GM19455 (cell line): ENCODE measurements around the gene FSTL3.
"Not testable (repeated sequence)": the region's sequence is repeated elsewhere in the genome, so short reads cannot be mapped to it uniquely, and the experiment has no call there.

ENCODE experiments used
- ATAC-seq: cut with Tn5 transposase; IDR thresholded peaks from one replicate; pipeline ENCODE4 v1.9.1; 2021; ENCODE audit not compliant: unreplicated experiment

FSTL3 gene

DNA sequence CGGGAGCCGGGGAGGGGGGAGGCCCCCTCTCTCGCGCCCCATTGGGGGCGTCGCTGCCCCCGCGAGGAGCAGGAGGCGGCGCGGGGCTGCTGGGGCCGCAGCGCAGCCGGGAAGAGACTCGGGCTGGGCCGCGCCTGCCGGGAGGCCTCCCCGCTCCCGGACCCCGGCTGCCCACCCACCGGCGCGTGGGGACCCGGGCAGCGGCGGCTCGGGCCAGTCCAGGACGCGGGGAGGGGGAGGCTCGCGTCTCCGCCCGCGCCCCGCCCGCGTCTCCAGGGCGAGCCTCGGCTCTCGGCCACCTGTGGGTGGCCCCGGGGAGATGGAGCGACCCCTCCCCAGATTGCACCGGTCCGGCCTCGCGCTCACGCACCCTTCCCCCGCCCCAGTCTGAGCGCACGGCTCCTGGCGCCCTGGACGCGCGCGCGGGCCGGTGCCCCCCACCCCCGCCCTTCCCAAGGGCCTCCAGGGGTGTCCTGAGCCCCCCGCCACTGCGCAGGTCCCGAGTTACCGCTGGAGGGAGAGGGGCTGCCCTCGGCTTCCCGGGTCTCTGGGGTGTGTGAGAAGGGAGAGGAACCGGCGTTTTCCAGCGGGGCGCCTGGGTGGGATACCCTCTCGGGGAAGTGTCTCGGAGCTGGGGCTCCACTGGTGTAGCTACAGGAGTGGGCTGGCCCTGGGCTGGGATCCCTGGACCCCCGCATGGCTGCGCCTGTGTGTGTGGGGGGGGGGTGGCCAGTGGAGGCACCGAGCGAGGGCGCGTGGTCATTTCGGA lies 33.2 kb downstream of the FSTL3 start:
- ATAC-seq = no peak

DNA sequence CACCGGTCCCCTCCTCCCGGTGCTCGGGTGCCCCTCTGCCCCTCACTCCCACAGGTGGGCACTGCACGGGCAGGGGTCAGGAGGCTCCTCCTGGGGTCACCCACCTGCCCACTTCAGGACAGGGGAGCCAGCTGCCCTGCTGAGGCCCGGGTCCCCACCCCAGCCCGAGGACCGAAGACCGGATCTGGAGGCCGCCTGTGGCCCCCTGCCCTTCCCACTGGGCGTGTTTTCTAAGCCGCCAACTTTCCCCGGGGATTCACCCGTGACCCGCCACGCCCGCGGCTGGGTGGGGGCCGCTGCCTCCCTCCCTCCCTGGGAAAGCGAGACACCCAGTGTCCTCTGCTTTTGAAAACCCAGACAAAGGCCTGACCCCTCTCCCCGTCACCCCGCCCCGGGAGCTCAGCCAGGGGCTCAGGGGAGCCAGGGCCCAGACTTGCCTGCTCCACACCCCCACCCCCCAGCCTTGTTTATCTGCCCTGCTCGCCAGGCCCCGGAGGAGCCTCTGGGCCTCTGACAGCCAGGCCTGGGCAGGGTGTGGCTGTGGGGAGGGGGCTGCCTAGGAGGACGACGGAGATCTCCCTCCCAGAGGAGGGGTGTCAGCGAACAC lies 33.9 kb downstream of the FSTL3 start:
- no peak for ATAC-seq

DNA sequence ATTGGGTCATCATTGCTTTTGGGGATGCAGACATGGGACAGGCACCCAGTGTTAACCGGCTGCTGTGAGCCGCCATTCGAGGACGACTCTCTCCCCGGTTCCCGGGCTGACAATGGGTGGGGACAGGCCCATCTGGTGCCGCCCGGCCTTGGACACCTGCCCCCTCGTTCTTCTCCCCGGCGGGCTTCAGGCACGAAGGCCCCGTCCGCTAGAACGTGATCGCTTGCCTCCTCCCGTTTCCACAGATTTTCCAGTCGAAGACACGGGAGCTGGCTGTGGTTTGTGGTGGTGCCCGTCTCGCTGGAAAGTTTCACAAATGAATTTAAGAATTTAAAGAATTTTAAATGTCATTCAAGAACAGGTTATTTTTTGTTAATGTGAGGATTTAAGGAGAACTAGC lies 34.6 kb downstream of the FSTL3 start:
- no peak for ATAC-seq

DNA sequence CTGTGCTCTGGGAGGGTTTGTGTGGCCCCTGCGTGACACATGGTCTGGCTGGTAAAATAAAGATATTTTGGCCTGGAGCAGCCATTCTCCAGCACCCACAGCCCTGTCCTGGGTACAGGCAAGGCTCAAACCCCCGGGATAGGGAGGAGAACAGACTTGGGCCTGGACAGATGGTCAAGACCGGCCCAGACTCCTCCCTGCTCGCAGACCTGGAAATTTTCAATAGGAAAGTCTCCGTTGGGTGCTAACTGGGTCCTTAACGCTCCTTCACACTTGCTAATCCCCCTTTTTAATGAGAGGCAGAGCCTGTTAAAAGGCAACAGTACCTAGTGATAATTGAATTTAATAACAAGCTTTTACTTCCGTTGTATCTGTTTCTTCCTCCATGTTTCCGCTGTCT lies 35.1 kb downstream of the FSTL3 start:
- no peak for ATAC-seq

DNA sequence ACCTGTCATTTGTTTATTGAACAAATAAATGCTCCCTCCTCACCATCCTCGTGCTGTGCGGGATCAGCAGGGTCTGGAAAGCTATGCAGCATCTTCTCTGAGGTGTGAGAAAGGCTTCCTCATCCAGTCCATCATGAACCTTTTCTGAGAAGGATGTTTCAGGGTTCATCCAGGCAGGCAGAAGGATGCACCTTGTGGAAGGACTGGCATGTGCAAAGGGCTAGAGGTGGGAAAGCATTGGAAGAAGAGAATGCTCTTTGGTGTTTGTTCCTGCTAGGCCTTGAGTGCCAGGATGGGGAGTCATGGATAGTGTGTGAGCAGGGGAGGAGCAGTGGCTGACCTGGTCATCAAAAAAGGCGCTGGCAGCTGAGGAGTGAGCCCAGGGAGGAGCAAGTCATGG lies 39.2 kb downstream of the FSTL3 start:
- ATAC-seq = no peak

DNA sequence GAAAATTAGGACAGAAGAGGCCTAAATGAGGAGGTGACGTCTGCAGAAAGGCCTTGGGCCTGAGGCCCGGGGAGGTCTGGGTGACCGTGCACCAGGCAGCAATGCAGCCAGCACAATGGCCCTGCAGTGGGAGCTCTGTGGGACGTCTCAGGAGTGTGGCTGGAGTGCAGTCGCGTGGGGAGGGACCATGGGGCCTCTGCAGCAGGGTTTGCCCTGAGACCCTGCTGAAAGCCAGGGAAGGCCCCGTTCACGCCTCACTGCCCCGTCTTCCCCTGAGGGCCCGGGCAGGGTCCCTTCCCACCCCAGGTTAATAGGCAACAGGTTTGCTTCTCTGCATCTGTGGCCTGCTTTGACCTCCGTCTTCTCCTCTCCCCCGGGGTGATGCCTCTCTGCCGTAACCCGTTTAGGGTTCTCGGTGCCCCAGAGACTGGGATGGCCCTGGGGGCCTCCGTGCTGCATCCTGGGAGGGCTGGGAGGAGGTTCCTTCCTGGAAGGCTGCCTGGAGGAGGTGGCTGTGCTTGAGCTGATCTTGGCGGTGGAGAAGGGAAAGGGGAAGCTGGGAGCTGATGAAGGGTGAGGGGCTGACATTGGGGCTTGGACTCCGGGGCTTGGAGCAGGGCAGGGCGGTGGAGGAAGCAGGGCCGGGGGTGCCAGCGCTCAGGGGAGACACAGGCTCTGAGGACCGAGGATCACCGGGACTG lies 42.2 kb downstream of the FSTL3 start:
- no peak for ATAC-seq

DNA sequence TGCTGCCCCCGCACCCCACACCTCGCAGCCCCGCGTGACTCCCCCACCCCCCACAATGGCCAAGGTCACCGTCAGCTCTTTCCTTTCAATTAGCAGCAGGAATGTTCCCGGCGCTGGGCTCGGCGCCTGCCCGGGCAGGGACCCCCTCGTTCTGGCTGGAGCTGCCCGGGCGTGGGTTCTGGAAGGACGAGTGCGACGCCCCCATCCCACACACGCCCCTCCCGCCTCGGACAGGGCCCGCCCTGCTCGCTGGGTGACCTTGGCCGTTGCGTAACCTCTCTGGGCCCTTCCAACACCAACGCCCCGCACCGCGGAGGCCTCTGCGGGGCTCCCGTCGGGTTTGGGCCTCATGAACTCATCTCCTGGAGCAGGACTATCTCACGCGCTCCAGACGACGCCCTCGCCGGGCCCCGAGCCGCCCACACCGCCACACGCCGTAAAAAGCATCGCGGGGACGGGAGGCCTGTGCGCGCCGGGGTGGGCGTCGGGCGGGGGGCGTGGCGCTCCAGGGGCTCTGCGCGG lies 42.9 kb downstream of the FSTL3 start:
- no peak for ATAC-seq

DNA sequence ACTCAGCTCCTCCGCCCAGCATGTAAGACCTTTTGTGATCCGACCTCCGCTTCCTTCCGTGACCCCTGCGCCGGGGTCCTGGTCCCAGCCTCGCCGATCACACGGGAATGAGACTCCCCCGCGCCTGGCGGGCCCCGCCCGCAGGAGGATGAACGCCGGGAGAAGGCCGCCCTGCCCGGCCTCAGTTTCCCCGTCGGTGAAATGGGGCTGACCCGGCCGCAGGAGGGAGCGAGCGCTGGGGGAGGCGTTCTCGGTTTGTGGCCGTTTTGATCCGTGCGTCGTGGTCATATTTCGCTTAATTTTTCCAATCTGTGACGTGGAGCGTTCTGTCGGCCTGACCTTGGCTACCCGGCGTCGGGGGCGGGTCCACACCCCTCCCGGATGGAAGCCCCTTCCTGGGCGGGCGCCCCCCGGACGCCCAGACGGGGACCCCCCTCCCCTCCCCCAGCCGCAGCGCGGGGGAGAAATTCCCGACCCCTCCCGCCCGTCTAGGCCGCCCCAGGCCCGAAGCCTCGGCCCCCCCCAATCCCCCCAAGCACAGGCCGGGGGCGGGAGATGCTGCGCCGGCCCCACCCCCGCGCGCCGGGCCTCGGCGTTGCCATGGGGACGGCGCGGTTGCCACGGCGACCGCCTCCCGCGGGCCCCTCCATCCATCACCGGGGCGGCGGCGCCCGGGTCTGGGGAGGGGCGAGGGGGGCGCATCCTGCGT lies 43.6 kb downstream of the FSTL3 start:
- no peak for ATAC-seq

DNA sequence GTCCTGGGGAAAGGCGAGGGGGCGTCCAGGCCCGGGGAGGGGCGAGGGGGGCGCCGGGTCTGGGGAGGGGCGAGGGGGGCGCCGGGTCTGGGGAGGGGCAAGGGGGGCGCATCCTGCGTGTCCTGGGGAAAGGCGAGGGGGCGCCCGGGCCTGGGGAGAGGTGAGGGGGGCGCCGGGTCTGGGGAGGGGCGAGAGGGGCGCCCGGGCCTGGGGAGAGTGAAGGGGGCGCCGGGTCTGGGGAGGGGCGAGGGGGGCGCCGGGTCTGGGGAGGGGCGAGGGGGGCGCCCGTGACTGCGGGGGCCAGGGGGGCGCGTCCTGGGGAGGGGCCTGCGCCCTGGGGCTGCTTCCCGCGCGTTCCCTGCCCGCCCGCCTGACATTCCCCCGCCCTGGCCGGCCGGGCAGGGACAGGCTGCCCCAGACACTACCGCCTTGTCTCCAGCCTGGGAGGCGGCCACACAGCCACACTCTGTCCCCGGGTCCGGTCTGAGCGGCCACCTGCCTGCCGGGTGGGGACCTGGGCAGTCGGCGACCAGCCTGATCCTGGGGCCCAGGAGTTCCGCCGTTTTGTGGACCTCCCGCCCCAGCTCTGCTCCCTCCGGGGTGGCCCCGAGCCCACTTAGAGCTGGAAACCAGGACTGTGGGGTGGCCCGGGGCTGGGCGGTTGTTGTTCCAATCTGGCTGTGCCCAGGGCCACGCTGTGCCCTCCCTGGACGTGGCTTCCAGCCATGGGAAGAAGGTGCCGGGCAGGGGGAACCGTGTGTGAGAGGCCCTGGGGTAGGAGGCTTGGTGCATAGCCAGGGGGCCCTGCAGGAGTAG lies 44.4 kb downstream of the FSTL3 start:
- no peak for ATAC-seq

DNA sequence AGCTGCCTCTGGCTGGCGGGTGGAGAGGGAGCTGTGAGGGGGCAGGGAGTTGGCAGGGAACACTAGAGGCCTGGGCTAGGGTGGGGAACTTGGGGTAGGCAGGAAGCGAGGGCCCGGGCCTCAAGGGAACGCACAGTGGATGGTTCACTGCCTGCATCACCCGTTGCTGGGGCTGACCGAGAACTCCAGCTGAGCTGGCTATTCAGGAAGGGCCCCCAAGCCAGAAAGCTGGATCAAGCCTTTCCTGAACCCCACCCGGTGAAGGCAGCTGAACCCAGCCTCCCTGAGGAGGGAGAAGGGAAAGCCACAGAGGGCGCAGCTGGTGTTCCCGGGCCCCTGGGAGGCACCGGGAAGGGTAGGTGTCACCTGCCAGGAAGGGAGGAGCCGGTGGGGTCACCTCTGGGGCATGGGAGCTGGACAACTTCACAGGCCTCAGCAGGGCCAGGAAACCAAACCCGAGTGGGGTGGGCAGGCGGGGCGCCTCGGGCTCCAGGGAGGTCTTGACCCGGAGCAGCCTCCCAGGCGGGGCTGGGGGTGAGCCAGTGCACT lies 46.4 kb downstream of the FSTL3 start:
- no peak for ATAC-seq

DNA sequence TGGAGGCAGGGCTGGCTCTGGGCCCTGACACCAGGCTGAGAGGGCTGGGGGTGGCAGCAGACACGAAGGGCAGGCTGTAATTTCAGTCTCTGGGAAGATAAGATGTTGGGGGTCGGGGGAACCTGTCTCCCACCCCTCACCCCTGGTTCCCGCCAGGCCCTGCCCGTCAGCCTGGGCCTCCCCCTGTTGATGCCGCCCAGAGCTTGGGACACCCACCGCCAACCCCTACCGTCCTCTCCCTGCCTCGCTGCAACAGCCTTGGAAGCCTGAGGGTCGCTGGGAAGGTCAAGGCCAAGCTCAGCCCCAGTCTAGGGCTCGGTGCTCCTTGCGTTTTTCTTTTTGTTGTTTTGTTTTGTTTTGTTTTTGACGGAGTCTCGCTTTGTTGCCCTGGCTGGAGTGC lies 47.1 kb downstream of the FSTL3 start:
- ATAC-seq = no peak

DNA sequence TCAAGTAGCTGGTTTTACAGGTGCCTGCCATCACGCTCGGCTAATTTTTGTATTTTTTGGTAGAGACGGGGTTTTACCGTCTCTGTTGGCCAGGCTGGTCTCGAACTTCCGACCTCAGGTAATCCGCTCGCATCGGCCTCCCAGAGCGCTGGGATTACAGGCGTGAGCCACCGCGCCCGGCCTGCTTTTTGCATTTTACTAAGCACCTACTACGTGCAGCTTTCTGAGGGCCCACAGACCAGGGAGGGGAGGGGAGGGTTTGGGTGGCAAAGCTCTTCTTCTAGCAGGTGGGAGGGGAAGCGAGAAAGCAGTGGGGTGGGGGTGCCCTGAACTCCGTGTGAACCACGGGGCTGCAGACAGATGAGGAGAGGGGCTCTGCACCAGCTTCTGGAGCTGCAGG lies 47.5 kb downstream of the FSTL3 start:
- no peak for ATAC-seq

DNA sequence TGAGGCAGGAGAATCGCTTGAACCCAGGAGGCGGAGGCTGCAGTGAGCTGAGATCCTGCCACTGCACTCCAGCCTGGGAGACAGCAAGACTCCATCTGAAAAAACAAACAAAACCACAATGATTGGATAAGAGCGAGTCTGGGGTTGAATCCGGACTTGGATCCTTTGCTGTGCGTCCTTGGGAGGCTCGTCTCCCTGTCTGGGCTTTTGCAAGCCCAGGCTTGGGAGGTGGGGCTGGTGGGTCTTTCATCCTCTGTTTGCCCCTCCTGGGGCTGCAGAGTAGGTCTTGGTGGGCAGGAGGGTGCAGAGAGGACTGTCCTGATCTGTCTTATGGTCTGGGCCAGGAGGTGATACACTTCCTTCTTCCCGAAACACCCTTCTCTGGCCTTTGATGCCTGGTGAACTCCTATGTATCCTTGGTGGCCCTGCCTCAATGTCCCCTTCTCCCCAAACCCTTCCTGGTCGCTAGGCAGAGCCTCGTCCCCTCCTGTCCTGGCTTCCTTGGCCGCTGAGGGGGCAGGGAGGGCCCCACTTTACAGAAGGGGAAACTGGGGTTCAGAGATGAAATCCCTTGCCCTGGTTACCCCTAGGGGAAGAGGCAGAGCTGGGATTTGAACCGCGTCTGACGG lies 49.4 kb downstream of the FSTL3 start:
- ATAC-seq = no peak

DNA sequence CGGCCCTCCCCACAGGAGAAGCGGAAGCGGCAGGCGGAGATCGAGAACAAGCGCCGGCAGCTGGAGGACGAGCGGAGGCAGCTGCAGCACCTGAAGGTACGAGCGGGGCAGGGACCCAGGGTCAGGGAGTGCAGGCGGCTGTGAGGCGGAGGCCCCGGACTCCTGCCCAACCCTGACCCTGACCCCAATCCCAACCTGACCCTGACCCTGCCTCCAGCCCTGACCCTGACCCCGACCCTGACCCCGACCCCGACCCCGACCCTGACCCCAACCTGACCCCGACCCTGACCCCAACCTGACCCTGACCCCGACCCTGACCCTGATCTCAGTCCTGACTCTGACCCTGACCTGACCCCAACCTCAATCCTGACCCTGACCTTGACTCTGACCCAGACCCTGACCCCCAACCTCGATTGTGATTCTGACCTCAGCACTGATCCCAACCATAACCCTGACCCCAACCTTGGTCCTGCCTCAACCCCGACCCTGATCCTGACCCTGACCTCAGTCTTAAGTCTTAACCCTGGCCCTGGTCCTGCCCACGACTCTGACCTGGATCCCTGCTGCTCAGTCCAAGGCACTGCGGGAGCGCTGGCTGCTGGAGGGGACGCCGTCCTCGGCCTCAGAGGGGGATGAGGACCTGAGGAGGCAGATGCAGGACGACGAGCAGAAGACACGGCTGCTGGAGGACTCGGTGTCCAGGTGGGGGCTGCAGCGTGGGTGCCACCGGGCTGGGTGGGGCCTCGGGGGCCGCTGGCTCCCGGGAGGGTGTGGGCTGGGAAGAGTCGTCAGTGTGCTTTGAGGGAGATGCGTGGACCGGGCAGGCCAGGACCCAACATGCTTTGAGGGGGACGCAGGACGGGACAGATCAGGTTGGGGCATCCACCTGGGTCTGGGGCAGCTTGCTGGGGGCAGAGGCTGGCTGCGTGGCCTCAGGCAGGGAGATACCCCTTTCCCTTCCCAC lies 51.1 kb downstream of the FSTL3 start:
- ATAC-seq = no peak

DNA sequence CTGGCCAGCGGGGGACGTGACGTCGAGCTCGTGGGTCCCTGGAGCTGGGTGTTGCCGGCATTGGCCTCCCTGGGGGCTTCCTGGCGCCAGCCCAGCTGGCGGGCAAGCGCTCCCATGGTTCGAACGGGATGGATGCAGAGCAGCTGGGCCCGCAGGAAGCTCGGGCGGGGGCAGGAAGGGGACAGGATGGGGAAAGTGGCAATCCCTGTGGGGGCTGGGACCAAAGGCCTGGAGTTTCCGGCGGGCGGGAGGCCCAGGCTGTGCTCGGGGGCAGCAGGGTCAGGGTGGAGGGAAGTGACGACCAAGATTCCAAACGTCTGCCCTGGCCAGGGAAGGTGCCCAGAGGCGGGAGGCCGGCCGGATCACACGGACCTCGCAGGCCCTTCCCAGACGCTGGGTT lies 51.8 kb downstream of the FSTL3 start:
- no peak for ATAC-seq

DNA sequence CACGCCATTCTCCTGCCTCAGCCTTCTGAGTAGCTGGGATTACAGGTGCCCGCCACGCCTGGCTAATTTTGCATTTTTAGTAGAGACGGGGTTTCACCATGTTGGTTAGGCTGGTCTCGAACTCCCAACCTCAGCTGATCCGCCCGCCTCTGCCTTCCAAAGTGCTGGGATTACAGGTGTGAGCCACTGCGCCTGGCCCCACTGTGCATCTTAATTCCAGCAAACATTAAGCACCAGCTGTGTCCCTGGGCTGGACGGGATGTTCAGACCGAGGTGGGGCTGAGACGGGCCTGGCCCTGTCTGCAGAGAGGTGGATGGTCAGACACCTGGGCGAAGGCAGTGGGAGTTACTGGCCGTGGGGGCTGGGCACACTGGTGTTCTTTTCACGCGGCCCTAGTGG lies 53.4 kb downstream of the FSTL3 start:
- ATAC-seq = not testable (repeated sequence)

DNA sequence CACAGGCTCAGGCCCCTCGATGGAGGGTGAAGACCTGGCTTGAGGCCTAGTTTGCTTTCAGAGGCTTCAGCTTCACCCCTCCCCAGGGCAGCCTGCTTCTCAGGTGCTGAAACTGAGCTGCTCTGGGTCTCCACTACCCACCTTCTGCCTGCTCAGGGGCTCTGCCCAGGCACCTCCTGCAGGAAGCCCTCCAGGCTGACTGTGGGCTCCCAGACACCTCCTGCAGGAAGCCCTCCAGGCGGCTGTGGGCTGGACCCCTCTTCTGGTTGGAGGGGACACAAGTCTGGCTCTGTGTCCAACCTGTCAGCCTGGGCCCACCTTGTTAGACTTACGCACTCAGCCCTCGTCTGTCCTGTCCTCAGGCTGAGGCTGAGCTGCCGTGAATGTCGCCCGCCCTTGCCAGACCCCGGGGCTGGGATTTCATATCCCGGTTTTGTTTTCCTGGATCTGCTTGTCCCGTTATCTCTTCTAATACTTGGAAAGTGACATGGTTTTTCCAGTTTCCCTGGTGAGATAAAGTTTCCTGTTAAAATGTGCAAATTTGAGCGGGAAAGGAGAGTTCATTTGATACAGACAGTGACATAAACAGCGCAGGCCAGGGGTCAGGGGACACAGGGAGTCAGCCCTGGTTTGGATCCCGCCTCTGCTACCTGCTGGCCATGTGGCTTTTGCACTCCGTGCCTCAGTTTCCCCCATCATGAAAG lies 53.9 kb downstream of the FSTL3 start:
- ATAC-seq = no peak

DNA sequence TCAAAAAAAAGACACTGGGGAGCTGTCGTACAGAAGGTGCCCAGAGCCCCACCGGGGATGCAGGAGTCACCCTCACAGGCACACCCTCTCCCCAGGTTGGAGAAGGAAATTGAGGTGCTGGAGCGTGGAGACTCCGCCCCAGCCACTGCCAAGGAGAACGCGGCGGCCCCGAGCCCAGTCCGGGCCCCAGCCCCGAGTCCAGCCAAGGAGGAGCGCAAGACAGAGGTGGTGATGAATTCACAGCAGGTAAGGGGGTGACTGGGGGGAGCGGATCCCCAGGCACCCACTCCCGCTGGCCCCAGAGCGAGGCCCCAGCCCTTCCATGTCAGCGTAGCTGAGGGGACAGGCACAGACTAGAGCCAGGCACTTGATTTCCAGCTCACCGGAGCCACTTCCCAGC lies 54.8 kb downstream of the FSTL3 start:
- no peak for ATAC-seq
